Colonic mucosa (tissue), 4 donors: Measurements from ENCODE around the gene SEMA4D. TPM values are rescaled to one million over a fixed set of nuclear protein-coding genes. Genes with fewer than 3 reads are reported as not detected.

Source experiments
- DNase-seq: peaks from one replicate; pipeline ENCODE4 v3.0.0-alpha.2; 2020
- H3K27ac ChIP-seq: fragments of 200-600 bp; one replicate; pipeline ENCODE4 v1.8.0; 2021
- H3K27me3 ChIP-seq: fragments of 200-600 bp; one replicate; pipeline ENCODE4 v1.8.0; 2021
- H3K36me3 ChIP-seq: fragments of 200-600 bp; one replicate; pipeline ENCODE4 v1.8.0; 2021
- H3K4me1 ChIP-seq: fragments of 200-600 bp; one replicate; pipeline ENCODE4 v1.8.0; 2021; ENCODE audit warnings: mild to moderate bottlenecking
- H3K4me3 ChIP-seq: fragments of 200-600 bp; one replicate; pipeline ENCODE4 v1.8.0; 2021
- H3K9ac ChIP-seq, 2 donors: one replicate each; pipeline ENCODE4 v1.7.0; 2013; ENCODE audit warnings: control low read depth in 2 of 2, low read depth in 2 of 2, low read length in 2 of 2
- H3K9me3 ChIP-seq: fragments of 200-600 bp; one replicate; pipeline ENCODE4 v1.8.0; 2021
- intact Hi-C: fragments of 100-400 bp; cut with DNase I; formaldehyde crosslinking; loops from one replicate; pipeline ENCODE4 v1.14.1; 2022
- total RNA-seq, 2 donors: library from RNA; stranded (reverse); fragmentation: NEBNext Ultra II Directional in 1 of 2; extraction: Animal tissue kit (Norgen Biotek cat#: 25700) in 1 of 2; gene quantifications; one replicate each; pipeline ENCODE4 v1.2.1, GENCODE V29; 2021
- TF ChIP-seq, protein P1 (sequence below): fragments of 200-600 bp; IDR thresholded peaks from one replicate; pipeline ENCODE4 v1.8.0; 2022; ENCODE audit warnings: antibody characterized with exemption, mild to moderate bottlenecking
- donor health status: healthy.
- donor health status: DM: no; HTN: no; CAD: no.
- donor health status: DM: no; HTN: no; CAD: no.

The SEMA4D gene
- total RNA-seq, 2 donors from 2014 or later, result 14.7 to 19.0 TPM

DNA sequence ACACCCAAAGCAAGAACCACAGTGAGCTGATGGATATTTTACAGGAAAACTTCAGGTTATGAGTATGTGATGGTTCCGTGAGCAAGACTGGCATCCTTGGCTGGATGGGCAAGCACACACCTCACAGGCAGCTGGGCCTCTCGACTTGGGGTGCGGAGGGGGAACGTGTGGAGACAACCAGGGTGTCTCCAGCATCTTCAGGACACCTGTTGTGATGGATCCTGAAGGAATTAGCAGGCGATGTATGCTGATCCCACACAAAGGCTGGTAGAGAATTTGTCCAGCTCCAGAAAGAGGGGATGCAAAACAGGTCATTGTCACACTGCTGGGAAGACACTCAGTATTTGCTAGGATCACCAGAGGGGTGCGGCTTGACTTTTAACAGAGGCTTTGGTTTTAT is 136.9 kb downstream of the SEMA4D start:
- Histone ChIP-seq H3K36me3 (peaks cover 8% of the 10 kb centered on the region), H3K27me3 (no peaks in the 10 kb centered on the region), H3K9me3 (no peaks in the 10 kb centered on the region), H3K27ac (no peak overlapping the region), H3K9ac (no peak overlapping the region), H3K4me1 (no peaks in the 10 kb centered on the region), H3K4me3 (no peak overlapping the region)
- intact Hi-C loops, result no loop called here
- TF ChIP-seq, protein P1, sequence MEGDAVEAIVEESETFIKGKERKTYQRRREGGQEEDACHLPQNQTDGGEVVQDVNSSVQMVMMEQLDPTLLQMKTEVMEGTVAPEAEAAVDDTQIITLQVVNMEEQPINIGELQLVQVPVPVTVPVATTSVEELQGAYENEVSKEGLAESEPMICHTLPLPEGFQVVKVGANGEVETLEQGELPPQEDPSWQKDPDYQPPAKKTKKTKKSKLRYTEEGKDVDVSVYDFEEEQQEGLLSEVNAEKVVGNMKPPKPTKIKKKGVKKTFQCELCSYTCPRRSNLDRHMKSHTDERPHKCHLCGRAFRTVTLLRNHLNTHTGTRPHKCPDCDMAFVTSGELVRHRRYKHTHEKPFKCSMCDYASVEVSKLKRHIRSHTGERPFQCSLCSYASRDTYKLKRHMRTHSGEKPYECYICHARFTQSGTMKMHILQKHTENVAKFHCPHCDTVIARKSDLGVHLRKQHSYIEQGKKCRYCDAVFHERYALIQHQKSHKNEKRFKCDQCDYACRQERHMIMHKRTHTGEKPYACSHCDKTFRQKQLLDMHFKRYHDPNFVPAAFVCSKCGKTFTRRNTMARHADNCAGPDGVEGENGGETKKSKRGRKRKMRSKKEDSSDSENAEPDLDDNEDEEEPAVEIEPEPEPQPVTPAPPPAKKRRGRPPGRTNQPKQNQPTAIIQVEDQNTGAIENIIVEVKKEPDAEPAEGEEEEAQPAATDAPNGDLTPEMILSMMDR, result no peak
- no peak for DNase-seq

DNA sequence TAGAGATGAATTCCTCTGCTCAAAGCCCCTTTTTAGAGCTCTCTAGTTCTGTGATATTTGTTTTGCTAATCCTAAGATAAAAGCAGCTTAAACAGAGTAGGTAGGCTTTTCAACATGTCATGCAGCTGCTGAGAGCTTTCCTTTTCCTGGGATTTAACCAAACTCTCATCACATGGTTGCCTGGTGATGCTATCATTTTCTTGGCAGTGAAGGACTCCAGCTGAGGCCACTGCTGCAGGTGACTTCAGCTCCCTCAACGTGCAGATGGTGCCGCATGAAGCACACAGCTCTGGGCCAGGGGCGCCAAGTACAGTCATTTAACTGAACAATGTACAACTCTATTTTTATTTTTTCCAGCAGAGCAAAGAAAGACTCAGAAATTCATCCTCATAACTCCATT is 137.4 kb downstream of the SEMA4D start:
- Histone ChIP-seq H3K4me3 (no peak overlapping the region), H3K27ac (no peak overlapping the region), H3K36me3 (peaks cover 8% of the 10 kb centered on the region), H3K27me3 (no peaks in the 10 kb centered on the region), H3K4me1 (no peaks in the 10 kb centered on the region), H3K9ac (no peak overlapping the region), H3K9me3 (no peaks in the 10 kb centered on the region)
- intact Hi-C loops, result no loop called here
- no peak for DNase-seq
- TF ChIP-seq, protein P1, result no peak

DNA sequence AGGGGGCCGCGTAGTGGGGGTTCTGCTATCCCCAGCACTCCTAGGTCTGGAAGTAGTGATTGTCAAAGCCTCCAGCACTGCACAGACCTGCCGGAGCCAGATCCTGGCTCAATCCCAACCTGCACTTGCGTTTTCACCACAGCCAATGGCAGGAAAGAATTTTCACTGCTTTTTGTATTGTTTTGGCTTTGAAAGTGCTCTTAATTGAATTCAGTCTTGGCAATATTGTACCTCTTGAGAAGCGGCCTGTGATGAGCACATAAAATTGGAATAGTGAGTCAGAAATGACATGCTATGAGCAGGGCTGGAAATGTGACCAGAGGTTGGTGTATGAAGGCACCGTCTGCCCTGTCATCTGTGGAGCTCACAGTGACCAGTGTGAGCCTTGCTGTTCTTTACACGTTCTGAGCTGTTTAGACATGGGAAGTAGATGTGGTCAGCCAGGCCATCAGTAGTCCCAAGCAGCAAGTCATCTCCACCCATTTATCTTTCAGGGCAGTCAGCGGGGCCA is 138.1 kb downstream of the SEMA4D start:
- H3K27ac ChIP-seq, result no peak overlapping the region
- intact Hi-C loops, result no loop called here

DNA sequence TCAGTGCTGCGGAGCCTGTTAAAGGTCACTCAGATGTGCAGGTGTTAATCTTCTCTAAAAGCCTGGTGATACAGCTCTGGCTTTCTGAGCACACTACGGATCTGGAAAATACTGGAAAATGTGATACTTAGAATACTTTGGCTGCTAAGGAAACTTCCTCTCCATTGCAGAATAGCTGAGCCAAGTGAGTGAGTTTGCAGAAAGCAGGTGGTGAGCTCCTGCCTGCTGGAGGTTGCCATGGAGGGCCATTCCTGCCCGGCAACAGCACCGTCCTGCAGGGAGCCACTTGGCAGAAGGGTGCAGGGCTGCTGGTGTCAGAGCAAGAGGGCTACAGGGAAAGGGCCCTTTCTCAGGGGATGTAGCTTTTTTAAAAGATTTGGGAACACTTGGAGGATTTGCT is 138.9 kb downstream of the SEMA4D start:
- Histone ChIP-seq H3K27me3 (no peaks in the 10 kb centered on the region), H3K36me3 (peaks cover 8% of the 10 kb centered on the region), H3K9ac (no peak overlapping the region), H3K27ac (no peak overlapping the region), H3K9me3 (no peaks in the 10 kb centered on the region), H3K4me1 (no peaks in the 10 kb centered on the region), H3K4me3 (no peak overlapping the region)
- intact Hi-C loops, result no loop called here
- TF ChIP-seq, protein P1, result no peak
- no peak for DNase-seq

More for the DNA sequence above, 138.1 kb downstream of the SEMA4D start:
- Histone ChIP-seq H3K4me3 (no peak overlapping the region), H3K9me3 (no peaks in the 10 kb centered on the region), H3K4me1 (no peaks in the 10 kb centered on the region), H3K9ac (no peak overlapping the region), H3K36me3 (peaks cover 8% of the 10 kb centered on the region), H3K27me3 (no peaks in the 10 kb centered on the region)
- TF ChIP-seq, protein P1, result no peak
- no peak for DNase-seq

DNA sequence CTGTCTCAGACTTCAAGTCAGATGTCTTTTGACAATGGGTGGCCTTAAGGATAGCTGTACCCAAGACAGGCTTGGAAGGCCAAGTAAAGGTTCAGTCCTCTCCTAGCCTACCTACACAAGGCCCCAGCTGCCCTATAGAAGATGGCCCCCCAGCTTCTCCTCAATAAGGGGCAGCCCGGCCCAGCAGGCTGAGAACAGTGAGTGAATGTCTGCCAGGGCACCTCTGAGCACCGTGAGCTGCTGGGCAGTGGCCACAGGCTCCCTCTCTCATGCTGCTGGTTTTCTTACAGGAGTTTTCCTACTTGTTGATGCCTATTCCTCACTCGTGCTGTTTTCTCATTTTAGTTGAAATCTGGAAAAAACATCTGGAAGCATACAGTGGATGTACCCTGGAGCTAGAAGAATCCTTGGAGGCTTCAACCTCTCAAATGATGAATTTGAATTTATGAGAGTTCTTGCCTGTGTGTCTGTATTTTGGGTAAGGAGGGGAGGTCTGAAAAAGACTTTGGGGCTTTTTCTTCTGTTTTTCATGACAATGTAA is 139.5 kb downstream of the SEMA4D start:
- TF ChIP-seq, protein P1, result no peak
- Histone ChIP-seq H3K4me3 (no peak overlapping the region), H3K27me3 (no peaks in the 10 kb centered on the region), H3K36me3 (peaks cover 8% of the 10 kb centered on the region), H3K27ac (no peak overlapping the region), H3K4me1 (no peaks in the 10 kb centered on the region), H3K9me3 (no peaks in the 10 kb centered on the region), H3K9ac (no peak overlapping the region)
- no peak for DNase-seq
- intact Hi-C loops, result no loop called here
